Thyroid gland (tissue), 4 donors: Measurements from ENCODE around the gene GZMA. TPM values are rescaled to one million over a fixed set of nuclear protein-coding genes. Genes with fewer than 3 reads are reported as not detected.
A peak's percentile ranks its signal among the peaks of the same experiment; 100 is the strongest.

Experiments
- DNase-seq, 2 donors: peaks; one replicate each; pipeline ENCODE4 v3.0.0-alpha.2; 2019
- H3K27ac ChIP-seq, 3 donors: fragments of 200-600 bp; sonication (generic); 1 replicate in 2 of 3; 2 replicates in 1 of 3; pipeline ENCODE4 v1.5.1; 2016 to 2019; ENCODE audit warnings: mild to moderate bottlenecking in 1 of 3, moderate library complexity in 1 of 3
- H3K27me3 ChIP-seq: fragments of 200-600 bp; sonication (generic); one replicate; pipeline ENCODE4 v1.5.1; 2019
- H3K36me3 ChIP-seq, 2 donors: fragments of 200-600 bp; sonication (generic); one replicate each; pipeline ENCODE4 v1.5.1; 2016 to 2019
- H3K4me1 ChIP-seq, 2 donors: fragments of 200-600 bp; sonication (generic); one replicate each; pipeline ENCODE4 v1.5.1; 2017 to 2019
- H3K4me3 ChIP-seq, 3 donors: fragments of 200-600 bp; sonication (generic); replicated peaks in 1 of 3; 1 replicate in 2 of 3; 2 replicates in 1 of 3; pipeline ENCODE4 v1.5.1; 2016; ENCODE audit warnings: mild to moderate bottlenecking in 1 of 3
- H3K9me3 ChIP-seq: fragments of 200-600 bp; sonication (generic); one replicate; pipeline ENCODE4 v1.5.1; 2017
- POLR2A ChIP-seq, 2 donors: fragments of 450-650 bp; IDR thresholded peaks; one replicate each; pipeline ENCODE4 v1.6.1; 2017; ENCODE audit warnings: antibody characterized with exemption in 2 of 2, mild to moderate bottlenecking in 2 of 2, moderate library complexity in 1 of 2
- WGBS, 2 donors: methylation state at CpG; one replicate each; pipeline ENCODE4 v1.1.5; 2017; 5-methylcytosine and 5-hydroxymethylcytosine counted together
- intact Hi-C: fragments of 100-400 bp; cut with DNase I; formaldehyde crosslinking; loops from one replicate; pipeline ENCODE4 v1.15.1; 2023
- total RNA-seq, 4 donors: library from RNA; depleted of rRNA; stranded (reverse); fragments of >200 nt; gene quantifications; one replicate each; pipeline ENCODE4 v1.2.3, GENCODE V29; 2016
- TF ChIP-seq, protein P1 (sequence below), 6 experiments: fragments of 200-600 bp in 3 of 6; fragments of 450-650 bp in 3 of 6; sonication (generic) in 3 of 6; IDR thresholded peaks; one replicate each; pipeline ENCODE4 v1.5.1; 2016 to 2019; ENCODE audit warnings: antibody characterized with exemption in 6 of 6, mild to moderate bottlenecking in 2 of 6, inconsistent platforms in 1 of 6, moderate library complexity in 1 of 6

GZMA gene
- total RNA-seq, 4 donors from 2014 or later, result 1.9 TPM; not detected in 3

DNA sequence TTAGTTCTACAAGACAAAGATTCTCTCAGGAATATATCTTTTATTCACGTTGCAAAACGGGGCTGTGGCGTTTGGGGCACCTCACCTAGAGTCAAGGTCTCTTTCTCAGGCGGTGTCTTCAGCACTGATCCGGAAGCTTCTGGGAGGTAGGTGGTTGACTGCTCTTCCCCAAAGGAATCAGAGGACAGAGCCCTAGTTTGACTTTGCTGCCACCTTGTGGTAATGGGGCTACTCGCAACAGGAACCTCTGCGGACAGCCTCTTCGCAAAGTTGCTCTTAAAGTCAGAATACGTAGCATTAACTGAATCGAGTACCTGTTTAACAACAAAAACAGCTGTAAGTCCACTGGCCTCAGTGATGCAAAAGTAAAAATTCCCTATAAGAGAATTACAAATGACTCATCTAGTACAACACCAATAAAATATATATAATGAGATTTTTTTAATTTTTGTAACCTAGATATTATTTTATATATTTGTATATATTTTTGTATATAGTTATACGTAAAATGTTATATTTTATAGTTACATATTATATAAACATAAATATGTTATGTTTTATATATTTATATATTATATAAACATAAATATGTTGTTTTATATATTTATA, 44.2 kb downstream of the GZMA start:
- H3K36me3 ChIP-seq, result no peaks in the 10 kb centered on the region
- H3K4me1 ChIP-seq, result no peaks in the 10 kb centered on the region
- no peak overlapping the region for H3K4me3 ChIP-seq
- intact Hi-C loops, result loop anchor here (5.0 kb wide), 1 partner anchor 199 kb away; no protein-coding TSS in a partner anchor
- no peak for TF ChIP-seq POLR2A (IDR thresholded peaks at IDR 0.05)
- TF ChIP-seq, protein P1, sequence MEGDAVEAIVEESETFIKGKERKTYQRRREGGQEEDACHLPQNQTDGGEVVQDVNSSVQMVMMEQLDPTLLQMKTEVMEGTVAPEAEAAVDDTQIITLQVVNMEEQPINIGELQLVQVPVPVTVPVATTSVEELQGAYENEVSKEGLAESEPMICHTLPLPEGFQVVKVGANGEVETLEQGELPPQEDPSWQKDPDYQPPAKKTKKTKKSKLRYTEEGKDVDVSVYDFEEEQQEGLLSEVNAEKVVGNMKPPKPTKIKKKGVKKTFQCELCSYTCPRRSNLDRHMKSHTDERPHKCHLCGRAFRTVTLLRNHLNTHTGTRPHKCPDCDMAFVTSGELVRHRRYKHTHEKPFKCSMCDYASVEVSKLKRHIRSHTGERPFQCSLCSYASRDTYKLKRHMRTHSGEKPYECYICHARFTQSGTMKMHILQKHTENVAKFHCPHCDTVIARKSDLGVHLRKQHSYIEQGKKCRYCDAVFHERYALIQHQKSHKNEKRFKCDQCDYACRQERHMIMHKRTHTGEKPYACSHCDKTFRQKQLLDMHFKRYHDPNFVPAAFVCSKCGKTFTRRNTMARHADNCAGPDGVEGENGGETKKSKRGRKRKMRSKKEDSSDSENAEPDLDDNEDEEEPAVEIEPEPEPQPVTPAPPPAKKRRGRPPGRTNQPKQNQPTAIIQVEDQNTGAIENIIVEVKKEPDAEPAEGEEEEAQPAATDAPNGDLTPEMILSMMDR (IDR thresholded peaks at IDR 0.05), result peak; percentile 75 to 94 (median 86)
- WGBS, 2 donors, result 7 to 8% methylated on average over 11 of the region's 11 CpGs
- peak; percentile 79 to 83 for DNase-seq
- no peak overlapping the region for H3K27ac ChIP-seq
- no peaks in the 10 kb centered on the region for H3K9me3 ChIP-seq
- no peaks in the 10 kb centered on the region for H3K27me3 ChIP-seq

DNA sequence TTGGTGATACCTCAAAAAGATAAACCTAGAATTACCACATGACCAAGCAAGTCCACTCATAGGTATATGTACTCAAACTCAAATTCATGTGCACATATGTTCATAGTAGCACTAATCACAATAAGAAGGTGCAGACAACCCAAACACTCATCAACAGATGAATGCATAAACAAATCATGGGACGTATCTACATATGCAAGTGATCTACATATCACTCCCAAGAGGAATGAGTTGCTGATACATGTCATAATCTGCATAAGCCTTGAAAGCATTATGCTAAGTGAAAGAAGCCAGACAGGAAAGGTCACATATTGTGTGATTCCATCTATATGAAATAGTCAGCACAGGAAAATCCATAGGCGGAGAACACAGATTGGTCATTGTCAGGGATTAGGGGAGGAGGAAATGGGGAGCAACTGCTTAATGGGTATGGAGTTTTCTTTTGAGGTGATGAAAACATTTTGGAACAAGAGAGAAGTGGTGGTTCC, 46.9 kb downstream of the GZMA start:
- WGBS, 2 donors, result 57 to 70% methylated on average over 2 of the region's 2 CpGs
- intact Hi-C loops, result loop anchor here (5.0 kb wide), 1 partner anchor 202 kb away; no protein-coding TSS in a partner anchor

DNA sequence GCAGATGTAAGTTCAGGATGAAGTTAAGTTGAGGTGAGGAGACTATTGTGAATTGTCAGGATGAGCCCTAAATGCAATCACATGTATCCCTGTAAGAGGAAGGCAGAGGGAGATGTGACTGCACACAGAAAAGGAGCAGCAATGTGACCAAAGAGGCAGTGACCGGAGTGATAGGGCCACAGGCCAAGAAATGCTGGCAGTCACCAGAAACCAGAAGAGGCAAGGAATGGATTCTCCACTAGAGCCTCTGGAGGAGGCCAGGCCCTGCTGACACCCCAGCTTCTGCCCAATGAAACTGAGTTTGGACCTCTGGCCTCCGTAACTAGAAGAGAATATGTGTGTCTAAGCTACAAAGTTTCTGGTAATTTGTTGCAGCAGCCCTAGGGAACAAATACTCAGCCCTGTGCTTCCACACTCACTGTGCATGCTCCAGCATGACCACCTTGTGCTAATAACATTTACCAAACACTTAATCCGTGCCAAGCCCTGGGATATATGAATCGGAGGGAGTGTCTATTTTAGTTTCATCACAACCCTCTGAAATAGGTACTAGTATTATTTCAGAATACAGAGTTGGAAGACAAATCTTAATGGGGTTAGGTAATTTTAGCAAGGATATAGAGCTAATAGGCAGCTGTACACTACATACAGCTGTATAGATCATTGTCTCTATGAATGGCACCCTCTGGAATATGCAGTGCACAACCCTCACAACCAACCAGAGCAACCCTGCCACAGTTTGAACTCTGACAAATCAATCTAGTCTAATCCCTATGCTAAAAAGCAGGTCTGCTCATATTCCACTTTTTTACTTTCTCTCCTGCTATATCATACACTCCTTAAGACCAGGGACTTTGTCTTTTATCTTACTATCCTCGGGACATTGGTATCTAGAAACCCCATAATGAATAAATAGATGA, 49.7 kb downstream of the GZMA start:
- no peak for TF ChIP-seq POLR2A (IDR thresholded peaks at IDR 0.05)
- TF ChIP-seq, protein P1 (IDR thresholded peaks at IDR 0.05), result no peak
- Histone ChIP-seq H3K4me1 (no peaks in the 10 kb centered on the region), H3K4me3 (no peak overlapping the region), H3K27me3 (no peaks in the 10 kb centered on the region), H3K36me3 (no peaks in the 10 kb centered on the region), H3K27ac (no peak overlapping the region), H3K9me3 (no peaks in the 10 kb centered on the region)
- WGBS, 2 donors, result 64 to 79% methylated on average over 4 to 5 of the region's 5 CpGs
- intact Hi-C loops, result loop anchor here (10.0 kb wide), 1 partner anchor 247 kb away; no protein-coding TSS in a partner anchor
- DNase-seq, result no peak

More for the DNA sequence above, 46.9 kb downstream of the GZMA start:
- TF ChIP-seq POLR2A (IDR thresholded peaks at IDR 0.05), result no peak
- no peak overlapping the region for H3K4me3 ChIP-seq
- H3K9me3 ChIP-seq, result no peaks in the 10 kb centered on the region
- no peaks in the 10 kb centered on the region for H3K27me3 ChIP-seq
- H3K36me3 ChIP-seq, result no peaks in the 10 kb centered on the region
- no peak for DNase-seq
- H3K4me1 ChIP-seq, result no peaks in the 10 kb centered on the region
- no peak overlapping the region for H3K27ac ChIP-seq

DNA sequence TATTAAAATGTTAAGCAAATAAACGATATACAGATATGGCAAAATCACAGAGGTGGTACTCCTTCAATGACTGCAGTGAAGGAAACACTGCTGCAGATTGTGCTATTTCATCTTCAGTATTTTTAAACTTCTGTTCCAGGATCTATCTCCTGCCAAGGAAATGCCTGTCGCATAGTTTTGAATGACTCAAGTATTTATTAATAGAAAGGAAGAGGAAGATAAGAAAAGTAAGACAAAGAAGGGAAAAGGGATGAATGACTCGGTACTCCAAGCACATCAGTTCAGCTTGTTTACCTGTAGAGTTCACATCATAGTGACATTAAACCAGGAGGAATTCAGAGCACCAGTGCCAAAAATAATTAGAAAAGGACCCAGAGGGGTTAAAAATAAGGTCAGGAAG, 52.4 kb downstream of the GZMA start:
- no peaks in the 10 kb centered on the region for H3K4me1 ChIP-seq
- intact Hi-C loops, result loop anchor here (10.0 kb wide), 1 partner anchor 250 kb away; no protein-coding TSS in a partner anchor
- no peaks in the 10 kb centered on the region for H3K9me3 ChIP-seq
- H3K27me3 ChIP-seq, result no peaks in the 10 kb centered on the region
- TF ChIP-seq, protein P1 (IDR thresholded peaks at IDR 0.05), result no peak
- no peak for TF ChIP-seq POLR2A (IDR thresholded peaks at IDR 0.05)
- DNase-seq, result no peak
- no peak overlapping the region for H3K4me3 ChIP-seq
- 62 to 65% methylated on average over 3 of the region's 3 CpGs for WGBS, 2 donors
- no peak overlapping the region for H3K27ac ChIP-seq
- no peaks in the 10 kb centered on the region for H3K36me3 ChIP-seq

Other genes with a start within 250 kb of the GZMA start
- gene ESM1, start 117.1 kb upstream of the GZMA start, total RNA-seq, result 1 to 10 TPM in 1 of 4 donors, under 1 TPM in 1, not detected in 2; 0.40 to 2.3 TPM
- 1 to 10 TPM in 1 of 4 donors, under 1 TPM in 2, not detected in 1; 0.45 to 1.6 (median 0.49) TPM for gene GZMK, start 78.4 kb upstream of the GZMA start, total RNA-seq
- 10 to 100 TPM; 34.0 to 44.0 (median 36.8) TPM for gene GPX8, start 57.5 kb downstream of the GZMA start, total RNA-seq
- not detected for gene CDC20B, start 70.5 kb downstream of the GZMA start, total RNA-seq
- gene MCIDAS, start 124.7 kb downstream of the GZMA start, total RNA-seq, result 1 to 10 TPM in 3 of 4 donors, under 1 TPM in 1; 0.71 to 2.7 (median 2.5) TPM
- 10 to 100 TPM in 3 of 4 donors, 1 to 10 TPM in 1; 9.7 to 14.7 (median 11.7) TPM for gene CCNO, start 131.0 kb downstream of the GZMA start, total RNA-seq
- 10 to 100 TPM; 39.1 to 54.0 (median 47.0) TPM for gene DHX29, start 205.0 kb downstream of the GZMA start, total RNA-seq
- 10 to 100 TPM; 86.3 to 94.4 (median 92.6) TPM for gene MTREX, start 205.3 kb downstream of the GZMA start, total RNA-seq